ENCODE measurements around the gene GCKR. TPM values are rescaled to one million over a fixed set of nuclear protein-coding genes. Genes with fewer than 3 reads are reported as not detected.

Gene GCKR
- total and polyA plus RNA-seq, 4 donors = 0.28 to 0.95 (median 0.52) TPM

GRCh38 chr2:27485496-27485895 lies 11.1 kb upstream of the GCKR start:
- H3K27ac ChIP-seq (ENCODE audit: low read depth in 1 of 2, low read length in 1 of 2) = no peak overlapping the region
- peaks cover 0 to 13% (median 4%) of the 10 kb centered on the region in 5 donors for H3K4me1 ChIP-seq (ENCODE audit: control insufficient read depth in 5 of 5, insufficient read depth in 5 of 5, low read length in 5 of 5)
- H3K4me3 ChIP-seq = no peak overlapping the region
- no peak for ATAC-seq (ENCODE audit: insufficient read depth, low FRiP score)
- H3K36me3 ChIP-seq (ENCODE audit: control insufficient read depth in 4 of 4, insufficient read depth in 4 of 4, low read length in 4 of 4) = peaks cover 11 to 25% (median 22%) of the 10 kb centered on the region in 4 donors
- H3K9ac ChIP-seq (ENCODE audit: insufficient read depth in 1 of 2, low read length in 2 of 2) = no peak overlapping the region
- H3K9me3 ChIP-seq (ENCODE audit: control insufficient read depth in 4 of 4, insufficient read depth in 3 of 4, low read length in 3 of 4) = no peaks in the 10 kb centered on the region
- TF ChIP-seq CTCF (IDR thresholded peaks at IDR 0.05; ENCODE audit: control extremely low read depth, extremely low read depth) = no peak
- 79 to 86% methylated on average over 3 of the region's 3 CpGs for WGBS, 2 donors
- DNase-seq = no peak
- H3K27me3 ChIP-seq (ENCODE audit: control insufficient read depth in 3 of 3, insufficient read depth in 3 of 3, low read length in 2 of 3) = no peaks in the 10 kb centered on the region

DNA sequence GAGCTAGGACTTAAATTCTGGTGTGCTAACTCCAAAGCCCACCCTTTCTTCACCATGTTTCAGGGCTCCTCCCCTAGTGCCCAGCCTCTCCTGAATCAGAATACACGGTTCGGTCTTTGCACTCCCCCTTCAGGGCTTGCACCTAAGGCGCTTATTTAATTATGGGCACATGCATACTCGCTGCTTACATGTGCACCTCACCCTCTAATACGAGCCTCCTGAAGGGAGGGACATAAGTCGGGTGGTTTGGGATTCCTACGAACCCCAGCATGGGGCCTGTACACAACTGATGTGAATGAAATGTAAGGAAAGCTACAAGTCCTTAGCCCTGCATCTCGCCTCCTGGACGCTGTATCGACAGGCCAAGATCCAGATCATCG lies 7.5 kb upstream of the GCKR start:
- DNase-seq (peak in 1 of 3 donors; percentile 49), ATAC-seq (ENCODE audit: insufficient read depth, low FRiP score) (no peak)
- H3K27me3 ChIP-seq (ENCODE audit: control insufficient read depth in 3 of 3, insufficient read depth in 3 of 3, low read length in 2 of 3) = no peaks in the 10 kb centered on the region
- H3K4me1 ChIP-seq (ENCODE audit: control insufficient read depth in 5 of 5, insufficient read depth in 5 of 5, low read length in 5 of 5) = peaks cover 0 to 13% (median 4%) of the 10 kb centered on the region in 5 donors
- WGBS, 2 donors = 2 to 4% methylated on average over 11 of the region's 11 CpGs
- no peaks in the 10 kb centered on the region for H3K9me3 ChIP-seq (ENCODE audit: control insufficient read depth in 4 of 4, insufficient read depth in 3 of 4, low read length in 3 of 4)
- H3K4me3 ChIP-seq = peak overlapping the region; percentile 54
- TF ChIP-seq CTCF (IDR thresholded peaks at IDR 0.05; ENCODE audit: control extremely low read depth, extremely low read depth) = no peak
- H3K27ac ChIP-seq (ENCODE audit: low read depth in 1 of 2, low read length in 1 of 2) = peak overlapping the region in 1 of 2 donors; percentile 69
- H3K9ac ChIP-seq (ENCODE audit: insufficient read depth in 1 of 2, low read length in 2 of 2) = peak overlapping the region; percentile 57 to 91
- peaks cover 3 to 5% (median 4%) of the 10 kb centered on the region in 4 donors for H3K36me3 ChIP-seq (ENCODE audit: control insufficient read depth in 4 of 4, insufficient read depth in 4 of 4, low read length in 4 of 4)

GRCh38 chr2:27489498-27490397 lies 6.9 kb upstream of the GCKR start, which contains the start of gene IFT172:
IFT172 (minus strand) TSS chr2:27489743; CDS start chr2:27489653, 90 bp downstream.
- peaks cover 0 to 16% (median 6%) of the 10 kb centered on the region in 5 donors for H3K4me1 ChIP-seq (ENCODE audit: control insufficient read depth in 5 of 5, insufficient read depth in 5 of 5, low read length in 5 of 5)
- H3K27me3 ChIP-seq (ENCODE audit: control insufficient read depth in 3 of 3, insufficient read depth in 3 of 3, low read length in 2 of 3) = no peaks in the 10 kb centered on the region
- ATAC-seq (ENCODE audit: insufficient read depth, low FRiP score) = peak; percentile 96
- peak within 1 kb of the TSS; percentile 54 for H3K4me3 ChIP-seq
- H3K9me3 ChIP-seq (ENCODE audit: control insufficient read depth in 4 of 4, insufficient read depth in 3 of 4, low read length in 3 of 4) = no peaks in the 10 kb centered on the region
- peak; percentile 98 to 99 (median 99) for DNase-seq
- peak within 1 kb of the TSS; percentile 55 to 69 for H3K27ac ChIP-seq (ENCODE audit: low read depth in 1 of 2, low read length in 1 of 2)
- H3K9ac ChIP-seq (ENCODE audit: insufficient read depth in 1 of 2, low read length in 2 of 2) = peak within 1 kb of the TSS; percentile 57 to 91
- TF ChIP-seq CTCF (IDR thresholded peaks at IDR 0.05; ENCODE audit: control extremely low read depth, extremely low read depth) = no peak
- peaks cover 2 to 3% (median 3%) of the 10 kb centered on the region in 4 donors for H3K36me3 ChIP-seq (ENCODE audit: control insufficient read depth in 4 of 4, insufficient read depth in 4 of 4, low read length in 4 of 4)
- WGBS, 2 donors = 8 to 9% methylated on average over 43 of the region's 43 CpGs
